Loucy (cell line): ENCODE data around the gene KCNQ5.

Source experiments
- H2AFZ ChIP-seq: fragments of 200-600 bp; sonication (generic); 2 replicates; pipeline ENCODE4 v1.6.0; 2016; ENCODE audit warnings: antibody characterized with exemption, mild to moderate bottlenecking, low read length, moderate library complexity
- H3F3A ChIP-seq: fragments of 200-600 bp; 2 replicates; pipeline ENCODE4 v1.6.0; 2016; ENCODE audit warnings: antibody characterized with exemption, low read depth, mild to moderate bottlenecking
- H3K27me3 ChIP-seq: fragments of 200-600 bp; sonication (generic); 2 replicates; pipeline ENCODE4 v1.6.1; 2014; ENCODE audit warnings: low read length, mild to moderate bottlenecking; ENCODE audit not compliant: insufficient read depth, poor library complexity, severe bottlenecking
- H3K36me3 ChIP-seq: fragments of 200-600 bp; sonication (generic); 2 replicates; pipeline ENCODE4 v1.6.1; 2016; ENCODE audit warnings: low read length; ENCODE audit not compliant: insufficient read depth
- H3K4me1 ChIP-seq: fragments of 200-600 bp; sonication (generic); 2 replicates; pipeline ENCODE4 v1.5.1; 2014; ENCODE audit warnings: low read length, mild to moderate bottlenecking; ENCODE audit not compliant: insufficient read depth, poor library complexity, severe bottlenecking
- H3K4me2 ChIP-seq: fragments of 200-600 bp; sonication (generic); 2 replicates; pipeline ENCODE4 v1.6.0; 2014; ENCODE audit warnings: antibody characterized with exemption, low read length, low read depth, mild to moderate bottlenecking; ENCODE audit not compliant: poor library complexity, severe bottlenecking
- H3K4me3 ChIP-seq: fragments of 200-600 bp; sonication (generic); 2 replicates; pipeline ENCODE4 v1.5.1; 2014; ENCODE audit warnings: low read length, mild to moderate bottlenecking, mixed read lengths; ENCODE audit not compliant: poor library complexity, severe bottlenecking
- H3K79me2 ChIP-seq: fragments of 200-600 bp; sonication (generic); 2 replicates; pipeline ENCODE4 v1.6.1; 2014; ENCODE audit warnings: low read length; ENCODE audit not compliant: insufficient read depth
- H3K9ac ChIP-seq: fragments of 200-600 bp; sonication (generic); 2 replicates; pipeline ENCODE4 v1.6.0; 2014; ENCODE audit warnings: mild to moderate bottlenecking, low read depth, low read length, moderate library complexity; ENCODE audit not compliant: poor library complexity, severe bottlenecking
- H3K9me2 ChIP-seq: fragments of 200-600 bp; sonication (generic); replicated peaks from 2 replicates; pipeline ENCODE4 v1.6.1; 2016; ENCODE audit warnings: low read depth, low read length, mixed read lengths
- H3K9me3 ChIP-seq: fragments of 200-600 bp; sonication (generic); 2 replicates; pipeline ENCODE4 v1.6.1; 2014; ENCODE audit warnings: mild to moderate bottlenecking, antibody characterized with exemption, low read length, low read depth; ENCODE audit not compliant: insufficient read depth
- H4K20me1 ChIP-seq: fragments of 200-600 bp; sonication (generic); 2 replicates; pipeline ENCODE4 v1.6.0; 2014; ENCODE audit warnings: antibody characterized with exemption, low read length, mild to moderate bottlenecking; ENCODE audit not compliant: insufficient read depth, poor library complexity, severe bottlenecking
- EZH2phosphoT487 ChIP-seq: fragments of 200-600 bp; IDR thresholded peaks from 2 replicates; pipeline ENCODE4 v1.6.1; 2018; ENCODE audit warnings: antibody characterized with exemption, mild to moderate bottlenecking, moderate library complexity, borderline replicate concordance
- TF ChIP-seq, protein P1 (sequence below): fragments of 200-600 bp; sonication (generic); conservative IDR thresholded peaks from 2 replicates; pipeline ENCODE4 v1.5.1; 2014; ENCODE audit warnings: mild to moderate bottlenecking, antibody characterized with exemption, low read length

The KCNQ5 gene

DNA sequence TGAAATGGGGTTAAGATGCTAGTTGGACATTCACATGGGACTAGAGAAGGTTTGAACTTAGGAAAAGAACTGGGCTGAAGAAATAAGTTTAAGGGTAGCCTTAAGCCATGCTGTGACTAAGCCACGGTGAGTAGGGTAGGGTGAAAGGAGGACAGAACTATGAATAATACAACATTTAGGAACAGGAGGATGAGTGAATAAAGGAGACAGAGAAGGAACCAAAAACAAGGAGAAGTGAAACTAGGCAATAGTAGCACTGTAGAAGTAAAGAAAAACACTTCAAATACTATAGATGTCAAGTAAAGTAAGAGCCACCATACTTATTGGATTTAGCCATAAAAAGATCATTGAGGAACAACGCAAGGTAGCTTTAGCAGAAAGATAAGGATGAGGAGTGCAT, 111.2 kb downstream of the KCNQ5 start:
- no peaks in the 10 kb centered on the region for H3K9me2 ChIP-seq
- no peak overlapping the region for H3K4me2 ChIP-seq
- H3K36me3 ChIP-seq = no peaks in the 10 kb centered on the region
- no peak overlapping the region for H2AFZ ChIP-seq
- no peaks in the 10 kb centered on the region for H3K79me2 ChIP-seq
- no peaks in the 10 kb centered on the region for H4K20me1 ChIP-seq
- no peaks in the 10 kb centered on the region for H3K27me3 ChIP-seq
- no peaks in the 10 kb centered on the region for H3K9me3 ChIP-seq
- H3F3A ChIP-seq = no peaks in the 10 kb centered on the region
- no peak for TF ChIP-seq EZH2phosphoT487
- TF ChIP-seq, protein P1, sequence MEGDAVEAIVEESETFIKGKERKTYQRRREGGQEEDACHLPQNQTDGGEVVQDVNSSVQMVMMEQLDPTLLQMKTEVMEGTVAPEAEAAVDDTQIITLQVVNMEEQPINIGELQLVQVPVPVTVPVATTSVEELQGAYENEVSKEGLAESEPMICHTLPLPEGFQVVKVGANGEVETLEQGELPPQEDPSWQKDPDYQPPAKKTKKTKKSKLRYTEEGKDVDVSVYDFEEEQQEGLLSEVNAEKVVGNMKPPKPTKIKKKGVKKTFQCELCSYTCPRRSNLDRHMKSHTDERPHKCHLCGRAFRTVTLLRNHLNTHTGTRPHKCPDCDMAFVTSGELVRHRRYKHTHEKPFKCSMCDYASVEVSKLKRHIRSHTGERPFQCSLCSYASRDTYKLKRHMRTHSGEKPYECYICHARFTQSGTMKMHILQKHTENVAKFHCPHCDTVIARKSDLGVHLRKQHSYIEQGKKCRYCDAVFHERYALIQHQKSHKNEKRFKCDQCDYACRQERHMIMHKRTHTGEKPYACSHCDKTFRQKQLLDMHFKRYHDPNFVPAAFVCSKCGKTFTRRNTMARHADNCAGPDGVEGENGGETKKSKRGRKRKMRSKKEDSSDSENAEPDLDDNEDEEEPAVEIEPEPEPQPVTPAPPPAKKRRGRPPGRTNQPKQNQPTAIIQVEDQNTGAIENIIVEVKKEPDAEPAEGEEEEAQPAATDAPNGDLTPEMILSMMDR = no peak
- H3K4me1 ChIP-seq = no peaks in the 10 kb centered on the region
- H3K9ac ChIP-seq = no peak overlapping the region
- H3K4me3 ChIP-seq = no peak overlapping the region

DNA sequence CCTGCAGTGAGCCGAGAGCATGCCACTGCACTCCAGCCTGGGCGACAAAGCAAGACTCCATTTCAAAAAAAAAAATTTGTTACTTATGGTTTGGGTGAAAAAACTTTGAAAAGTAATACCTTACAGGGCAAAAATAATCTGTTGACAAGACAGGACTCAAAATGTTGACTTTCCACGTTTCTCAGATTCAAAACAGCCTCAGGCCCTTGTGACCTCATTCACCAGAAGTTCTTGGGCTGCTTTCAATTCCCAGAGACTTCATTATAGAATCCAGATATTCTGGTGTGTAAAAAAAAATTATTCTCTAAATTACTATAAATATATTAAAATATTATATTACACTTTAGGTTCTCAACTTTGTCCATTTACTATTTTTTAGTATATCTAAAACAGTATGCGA, 116.2 kb downstream of the KCNQ5 start:
- TF ChIP-seq, protein P1 = no peak
- no peak for TF ChIP-seq EZH2phosphoT487
- Histone ChIP-seq H2AFZ (no peak overlapping the region), H3F3A (no peaks in the 10 kb centered on the region), H3K4me2 (no peak overlapping the region), H3K9ac (no peak overlapping the region), H3K79me2 (no peaks in the 10 kb centered on the region), H4K20me1 (no peaks in the 10 kb centered on the region), H3K27me3 (no peaks in the 10 kb centered on the region), H3K4me3 (no peak overlapping the region), H3K36me3 (no peaks in the 10 kb centered on the region), H3K9me3 (no peaks in the 10 kb centered on the region), H3K9me2 (no peaks in the 10 kb centered on the region; the same call in 1 of the 2 replicates), H3K4me1 (no peaks in the 10 kb centered on the region)

DNA sequence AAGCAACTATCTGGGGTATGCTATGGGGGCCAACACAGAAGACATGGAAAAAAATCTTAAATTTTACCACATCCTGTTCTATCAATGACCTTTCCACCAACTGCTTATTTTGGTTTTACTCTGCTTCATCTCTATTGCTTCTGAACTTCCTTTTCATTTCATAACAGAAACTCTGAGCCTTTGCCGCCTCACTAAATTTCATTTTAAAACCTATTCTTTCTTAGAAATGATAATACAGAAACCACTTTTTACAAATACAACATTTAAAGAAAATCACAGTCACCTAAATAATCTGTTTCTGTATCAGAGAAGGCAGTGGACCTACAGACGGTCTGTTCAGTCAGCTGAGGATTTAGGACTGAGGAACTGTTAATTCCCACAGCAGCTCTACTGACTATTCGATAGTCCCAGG, 117.5 kb downstream of the KCNQ5 start:
- Histone ChIP-seq H4K20me1 (no peaks in the 10 kb centered on the region), H2AFZ (no peak overlapping the region), H3K9ac (no peak overlapping the region), H3K27me3 (no peaks in the 10 kb centered on the region), H3K79me2 (no peaks in the 10 kb centered on the region), H3K4me1 (no peaks in the 10 kb centered on the region), H3K4me3 (no peak overlapping the region), H3K36me3 (no peaks in the 10 kb centered on the region), H3K9me3 (no peaks in the 10 kb centered on the region), H3K4me2 (no peak overlapping the region), H3F3A (no peaks in the 10 kb centered on the region), H3K9me2 (no peaks in the 10 kb centered on the region; the same call in 1 of the 2 replicates)
- no peak for TF ChIP-seq EZH2phosphoT487
- TF ChIP-seq, protein P1 = no peak
